Measurements from ENCODE around the gene PRR5.

DNA sequence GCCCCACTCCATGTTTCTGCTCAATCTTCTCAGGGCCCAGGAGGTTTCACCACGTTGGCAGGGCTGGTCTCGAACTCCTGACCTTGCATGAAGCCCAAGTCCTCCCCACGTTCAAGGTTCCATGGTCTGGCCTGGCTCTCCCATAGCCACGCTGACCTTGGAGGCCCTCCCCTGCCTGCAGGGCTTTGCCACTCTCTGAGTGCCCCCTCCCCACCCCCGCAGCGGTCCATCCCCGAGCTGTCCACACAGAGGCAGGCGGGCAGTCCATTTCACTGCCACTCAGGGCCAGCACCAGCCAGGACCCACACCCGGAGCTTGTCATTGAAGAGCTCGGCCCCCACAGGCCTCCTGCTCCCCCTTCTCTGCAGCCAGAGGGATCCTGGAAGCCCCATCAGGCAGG is 81.1 kb downstream of the PRR5 start:
- TF ChIP-seq, protein P1, sequence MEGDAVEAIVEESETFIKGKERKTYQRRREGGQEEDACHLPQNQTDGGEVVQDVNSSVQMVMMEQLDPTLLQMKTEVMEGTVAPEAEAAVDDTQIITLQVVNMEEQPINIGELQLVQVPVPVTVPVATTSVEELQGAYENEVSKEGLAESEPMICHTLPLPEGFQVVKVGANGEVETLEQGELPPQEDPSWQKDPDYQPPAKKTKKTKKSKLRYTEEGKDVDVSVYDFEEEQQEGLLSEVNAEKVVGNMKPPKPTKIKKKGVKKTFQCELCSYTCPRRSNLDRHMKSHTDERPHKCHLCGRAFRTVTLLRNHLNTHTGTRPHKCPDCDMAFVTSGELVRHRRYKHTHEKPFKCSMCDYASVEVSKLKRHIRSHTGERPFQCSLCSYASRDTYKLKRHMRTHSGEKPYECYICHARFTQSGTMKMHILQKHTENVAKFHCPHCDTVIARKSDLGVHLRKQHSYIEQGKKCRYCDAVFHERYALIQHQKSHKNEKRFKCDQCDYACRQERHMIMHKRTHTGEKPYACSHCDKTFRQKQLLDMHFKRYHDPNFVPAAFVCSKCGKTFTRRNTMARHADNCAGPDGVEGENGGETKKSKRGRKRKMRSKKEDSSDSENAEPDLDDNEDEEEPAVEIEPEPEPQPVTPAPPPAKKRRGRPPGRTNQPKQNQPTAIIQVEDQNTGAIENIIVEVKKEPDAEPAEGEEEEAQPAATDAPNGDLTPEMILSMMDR (IDR thresholded peaks at IDR 0.05; ENCODE audit: low read depth, low read length, poor library complexity, severe bottlenecking): no peak
- no peak for TF ChIP-seq EZH2phosphoT487 (IDR thresholded peaks at IDR 0.05; ENCODE audit: borderline replicate concordance, low read length)

Data from DOHH2 (cell line).